Activated CD8-positive, alpha-beta memory T cell treated with anti-CD3 and anti-CD28 coated beads, Interleukin-2, amount 50 U/mL, for 48 hours (primary cell): ENCODE results near the gene TM9SF4.

Source experiments
- DNase-seq: peaks from one replicate; pipeline ENCODE4 v3.0.0-alpha.2; 2020

TM9SF4 gene, protein sequence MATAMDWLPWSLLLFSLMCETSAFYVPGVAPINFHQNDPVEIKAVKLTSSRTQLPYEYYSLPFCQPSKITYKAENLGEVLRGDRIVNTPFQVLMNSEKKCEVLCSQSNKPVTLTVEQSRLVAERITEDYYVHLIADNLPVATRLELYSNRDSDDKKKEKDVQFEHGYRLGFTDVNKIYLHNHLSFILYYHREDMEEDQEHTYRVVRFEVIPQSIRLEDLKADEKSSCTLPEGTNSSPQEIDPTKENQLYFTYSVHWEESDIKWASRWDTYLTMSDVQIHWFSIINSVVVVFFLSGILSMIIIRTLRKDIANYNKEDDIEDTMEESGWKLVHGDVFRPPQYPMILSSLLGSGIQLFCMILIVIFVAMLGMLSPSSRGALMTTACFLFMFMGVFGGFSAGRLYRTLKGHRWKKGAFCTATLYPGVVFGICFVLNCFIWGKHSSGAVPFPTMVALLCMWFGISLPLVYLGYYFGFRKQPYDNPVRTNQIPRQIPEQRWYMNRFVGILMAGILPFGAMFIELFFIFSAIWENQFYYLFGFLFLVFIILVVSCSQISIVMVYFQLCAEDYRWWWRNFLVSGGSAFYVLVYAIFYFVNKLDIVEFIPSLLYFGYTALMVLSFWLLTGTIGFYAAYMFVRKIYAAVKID

DNA sequence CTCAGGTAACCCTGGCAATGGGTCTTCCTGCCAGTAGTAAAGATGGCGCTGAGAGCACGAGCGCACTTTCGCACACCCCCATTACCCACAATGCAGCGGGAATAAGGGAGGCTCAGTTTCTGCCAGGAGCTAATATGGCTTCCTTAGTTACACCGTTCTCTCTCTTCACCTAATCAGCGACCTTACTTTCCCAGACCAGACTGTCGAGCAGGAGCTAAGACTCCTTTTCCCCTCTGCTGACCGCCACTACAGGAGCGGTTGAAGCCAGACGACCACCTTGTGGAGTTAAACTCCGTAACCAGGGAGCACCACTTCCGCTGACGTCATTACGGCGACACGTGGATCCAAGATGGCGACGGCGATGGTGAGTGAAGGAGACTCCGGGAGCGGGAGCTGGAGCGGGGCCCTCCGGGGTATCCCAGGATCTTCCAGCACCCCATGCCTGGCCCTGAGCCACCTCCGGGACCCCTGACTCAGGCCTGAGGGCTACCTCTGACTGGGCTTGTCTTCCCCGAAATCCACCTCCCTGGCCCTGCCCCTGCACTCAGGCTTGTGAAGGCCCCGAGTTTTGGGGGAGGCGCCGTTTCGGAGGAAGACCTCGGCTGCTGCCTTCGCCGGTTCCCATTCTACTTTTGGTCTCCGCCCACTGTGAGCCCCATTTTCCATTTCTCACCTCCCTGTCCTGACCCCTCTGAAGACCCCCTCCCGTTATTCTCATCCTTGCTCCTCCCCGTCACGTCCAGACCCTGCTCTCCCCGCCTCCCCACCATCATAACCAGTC, at the start of gene TM9SF4:
TSS of gene TM9SF4 (plus strand) at position 323 of the 781 bp plus-strand sequence. CDS start at position 350, 27 bp downstream.
- peak; percentile 96 for DNase-seq

DNA sequence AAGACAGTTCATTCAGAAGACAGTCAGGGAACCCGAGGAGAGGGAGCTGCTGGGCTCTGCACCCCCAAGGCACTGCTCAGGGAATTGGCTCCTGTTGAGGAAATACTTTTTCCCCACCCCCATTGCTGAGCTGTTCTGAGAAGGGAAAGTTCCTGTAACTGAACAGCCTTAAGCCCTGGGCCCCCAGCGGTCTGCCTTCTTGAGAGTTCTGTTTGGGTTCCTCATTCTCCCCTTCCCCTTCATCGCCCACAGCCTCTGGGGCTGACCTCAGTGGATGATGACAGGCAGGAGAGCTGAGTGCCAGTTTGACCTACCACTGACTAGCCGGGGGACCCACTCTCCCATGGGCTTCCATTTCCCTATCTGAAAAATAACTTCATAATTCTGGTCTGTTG, 46.7 kb upstream of the TM9SF4 start:
- no peak for DNase-seq

DNA sequence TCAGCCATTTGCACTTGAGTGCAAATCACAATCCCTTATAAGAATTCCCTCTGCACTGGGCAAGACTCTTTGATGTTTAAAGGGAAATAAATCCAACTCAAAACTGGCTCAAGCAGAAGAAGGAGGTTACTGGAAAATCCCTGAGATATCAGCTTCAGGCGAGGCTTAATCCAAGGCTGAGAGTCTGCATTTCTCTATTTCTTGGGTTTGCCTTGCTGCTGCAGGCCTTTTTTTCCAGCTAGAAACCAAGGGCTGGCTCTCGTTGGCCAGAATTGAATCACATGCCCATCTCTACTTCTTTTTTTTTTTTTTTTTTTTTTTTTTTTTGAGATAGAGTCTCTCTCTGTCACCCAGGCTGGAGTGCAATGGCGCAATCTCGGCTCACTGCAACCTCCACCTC, 45.8 kb upstream of the TM9SF4 start:
- DNase-seq, result no peak

DNA sequence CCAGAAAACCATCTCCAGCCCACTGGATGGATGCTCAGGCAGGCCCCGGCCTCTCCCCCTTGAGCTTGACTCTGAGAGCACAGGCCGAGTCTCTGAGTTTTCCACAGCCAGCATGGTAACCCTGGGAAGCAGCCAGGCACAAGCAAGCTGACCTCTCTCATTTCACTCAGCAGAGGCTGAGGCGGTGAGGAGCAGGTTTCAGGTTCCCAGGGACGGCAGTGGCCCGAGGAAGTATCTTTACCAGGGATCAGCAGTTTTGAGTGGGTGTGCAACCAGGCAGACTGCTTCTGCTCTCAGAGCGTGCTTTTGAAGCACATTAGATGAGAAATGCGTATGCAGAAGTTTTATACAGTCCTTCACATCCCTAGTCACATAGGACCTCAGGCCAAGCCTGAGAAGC, 44.8 kb upstream of the TM9SF4 start:
- no peak for DNase-seq

DNA sequence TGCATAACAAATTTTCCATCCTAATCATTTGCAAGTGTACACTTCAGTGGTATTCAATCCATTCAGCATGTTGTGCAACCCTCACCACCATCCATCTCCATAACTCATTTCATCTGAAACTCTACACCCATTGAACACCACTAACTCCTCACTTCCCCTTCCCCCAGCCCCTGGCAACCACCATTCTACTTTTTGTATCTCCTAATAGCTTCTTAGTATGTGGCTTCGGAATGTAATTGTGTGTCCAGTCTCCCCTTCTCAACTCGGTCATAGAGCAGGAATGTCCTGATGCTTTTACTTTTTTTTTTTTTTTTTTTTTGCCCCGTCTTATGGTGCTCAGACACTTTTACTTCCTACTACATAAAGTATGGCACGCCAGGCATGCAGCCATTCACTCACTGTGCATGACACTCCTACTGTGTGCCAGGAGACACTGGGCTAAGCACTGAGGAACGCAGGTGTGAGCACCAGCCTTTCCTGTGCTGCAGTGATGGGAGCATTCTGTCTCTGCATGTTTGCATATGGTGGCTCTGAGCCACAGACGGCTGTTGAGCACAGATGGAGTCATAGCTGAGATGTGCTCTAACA, 42.2 kb upstream of the TM9SF4 start:
- no peak for DNase-seq

DNA sequence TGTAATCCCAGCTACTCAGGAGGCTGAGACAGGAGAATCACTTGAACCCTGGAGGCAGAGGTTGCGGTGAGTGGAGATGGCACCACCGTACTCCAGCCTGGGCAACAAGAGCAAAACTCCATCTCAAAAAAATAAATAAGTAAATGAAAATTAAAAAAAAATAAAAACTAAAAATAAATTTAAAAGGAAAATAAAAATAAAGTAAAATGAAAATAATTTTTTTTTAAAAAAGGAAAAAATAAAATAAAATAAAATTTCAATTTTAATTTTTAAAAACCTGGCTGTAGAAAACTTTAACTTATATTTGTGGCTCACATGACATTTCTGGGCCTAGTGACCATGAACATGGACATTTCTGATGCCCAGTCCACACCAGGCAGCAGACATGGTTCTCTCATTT, 41.3 kb upstream of the TM9SF4 start:
- no peak for DNase-seq

DNA sequence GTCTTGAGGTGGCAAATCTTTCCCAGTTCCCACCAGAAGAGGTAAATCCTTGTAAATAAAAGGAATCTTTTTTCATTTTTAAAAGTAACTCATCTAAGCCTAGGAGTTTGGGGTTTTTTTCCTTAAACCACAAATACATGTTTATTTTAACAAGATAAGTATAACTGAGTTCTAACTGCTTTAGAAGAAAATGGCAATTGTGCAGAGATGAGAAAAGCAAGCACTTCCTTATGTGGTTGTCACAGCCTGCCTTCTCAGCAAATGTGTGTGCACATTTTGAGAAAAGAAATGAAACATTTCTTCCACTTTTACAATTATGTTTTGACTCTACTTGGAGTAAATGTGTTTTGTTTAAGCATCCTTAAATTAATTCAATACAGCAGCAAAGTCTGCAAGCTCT, 39.8 kb upstream of the TM9SF4 start:
- no peak for DNase-seq

DNA sequence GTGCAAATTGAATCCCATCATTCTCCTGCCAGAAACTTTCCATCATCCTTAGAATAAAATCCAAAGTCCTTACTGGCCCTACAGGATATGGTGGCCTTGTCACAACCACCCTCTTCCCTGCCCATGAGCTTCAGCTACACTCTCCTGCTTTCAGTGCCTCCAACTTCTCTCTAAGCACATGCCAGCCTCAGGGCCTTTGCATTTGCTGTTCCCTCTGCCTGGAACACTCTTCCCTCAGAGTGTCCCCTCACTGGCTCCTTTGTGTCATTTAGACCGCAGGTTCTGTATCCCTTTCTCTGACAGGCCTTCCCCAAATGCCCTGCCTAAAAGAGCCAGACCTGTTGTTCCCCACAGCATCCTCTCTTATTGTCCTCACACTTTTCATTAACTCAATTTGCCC, 39.2 kb upstream of the TM9SF4 start:
- DNase-seq, result no peak

DNA sequence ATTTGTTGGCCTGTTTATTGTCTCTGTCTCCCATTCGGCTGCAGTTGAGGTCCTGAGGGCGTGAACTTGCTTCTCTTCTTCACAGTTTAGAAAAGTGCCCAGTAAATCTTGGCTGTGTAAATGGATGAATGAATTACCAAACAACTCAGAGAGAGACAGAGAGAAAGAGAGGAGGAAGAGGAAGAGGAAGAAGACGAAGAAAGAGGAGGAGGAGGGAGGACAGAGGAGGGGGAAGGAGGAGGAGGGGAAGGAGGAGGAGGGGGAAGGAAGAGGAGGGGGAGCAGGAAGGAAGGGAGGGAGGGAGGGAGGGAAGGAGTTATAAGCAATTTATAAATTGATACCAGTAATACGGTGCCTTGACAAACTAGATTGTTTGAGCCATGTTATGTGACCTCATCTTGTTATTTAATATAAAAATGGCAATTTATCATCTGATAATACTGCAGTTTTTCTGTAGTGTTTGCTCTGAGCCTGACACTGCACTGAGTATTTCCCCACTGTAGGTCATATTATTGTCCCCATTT, 38.8 kb upstream of the TM9SF4 start:
- DNase-seq, result no peak

DNA sequence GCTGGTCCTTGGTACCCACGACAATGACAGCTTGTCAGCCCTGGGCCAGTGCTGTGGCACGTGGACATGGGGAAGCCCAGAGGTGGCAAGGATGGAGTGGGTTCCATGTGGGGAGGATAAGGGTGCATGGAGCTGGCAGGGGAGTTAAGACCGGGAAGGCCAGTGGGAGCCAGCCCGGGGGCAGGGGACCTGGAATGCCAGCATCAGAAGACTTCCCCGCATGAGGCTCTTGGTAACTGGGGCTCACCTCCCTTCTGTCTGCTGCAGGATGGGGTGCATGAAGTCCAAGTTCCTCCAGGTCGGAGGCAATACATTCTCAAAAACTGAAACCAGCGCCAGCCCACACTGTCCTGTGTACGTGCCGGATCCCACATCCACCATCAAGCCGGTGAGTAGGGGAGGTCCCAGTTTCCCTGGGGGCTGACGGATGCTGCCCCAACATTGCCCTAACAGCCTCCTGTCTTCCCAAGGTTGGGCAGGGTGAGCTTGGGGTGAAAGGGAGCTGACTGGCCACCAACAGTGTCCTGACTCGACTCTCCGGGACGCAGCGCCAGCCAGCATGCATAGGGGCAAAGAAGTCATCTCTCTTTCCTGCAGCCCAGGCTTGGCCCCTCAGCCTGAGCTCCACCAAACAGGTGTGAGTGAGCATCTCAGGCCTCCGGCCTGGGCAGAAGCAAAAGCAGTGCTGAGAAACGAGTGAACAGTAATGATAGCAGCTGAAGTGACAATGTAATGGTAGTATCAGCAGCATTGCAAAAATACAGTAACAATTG, 37.9 kb upstream of the TM9SF4 start:
- no peak for DNase-seq

DNA sequence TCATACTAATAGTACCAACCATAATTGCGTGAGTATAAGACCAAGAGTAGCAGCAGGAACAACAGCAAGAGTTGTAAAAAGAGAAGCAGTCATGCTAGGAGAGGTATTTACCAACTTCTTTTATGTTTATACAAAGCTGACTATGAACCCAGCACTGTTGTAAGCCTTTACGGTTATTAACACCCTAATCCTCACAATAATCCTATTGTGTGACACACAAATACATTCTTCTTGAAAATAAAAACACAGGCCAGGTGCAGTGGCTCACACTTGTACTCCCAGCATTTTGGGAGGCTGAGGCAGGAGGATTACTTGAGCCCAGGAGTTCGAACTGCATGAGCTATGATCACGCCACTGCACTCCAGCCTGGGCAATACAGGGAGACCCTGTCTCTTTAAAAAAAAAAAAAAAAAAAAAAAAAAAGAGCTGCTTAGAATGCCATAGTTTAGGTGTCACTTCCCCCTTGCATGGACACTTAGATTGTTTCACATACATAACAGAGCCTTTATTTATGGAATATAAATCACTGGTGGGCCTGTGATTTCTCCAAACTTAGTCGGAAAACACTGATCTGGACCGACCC, 37.3 kb upstream of the TM9SF4 start:
- no peak for DNase-seq

DNA sequence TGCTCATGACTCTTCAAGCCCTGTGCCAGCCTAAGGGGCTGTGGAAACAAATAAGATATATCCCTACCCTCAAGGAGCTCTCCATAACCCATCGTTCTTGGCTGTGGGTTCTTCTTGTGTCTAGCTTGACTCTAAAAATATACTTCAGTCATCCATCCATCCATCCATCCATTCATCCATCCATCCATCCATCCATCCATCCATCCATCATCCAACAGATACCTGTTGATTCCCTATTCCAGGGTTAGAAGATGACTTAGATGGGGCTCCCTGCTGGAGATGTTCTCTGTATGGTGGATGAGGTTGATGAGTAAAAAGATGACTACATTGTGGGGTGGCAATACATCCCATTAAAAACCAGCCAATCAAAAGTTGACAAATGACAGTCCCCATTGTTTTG, 34.0 kb upstream of the TM9SF4 start:
- DNase-seq, result no peak

DNA sequence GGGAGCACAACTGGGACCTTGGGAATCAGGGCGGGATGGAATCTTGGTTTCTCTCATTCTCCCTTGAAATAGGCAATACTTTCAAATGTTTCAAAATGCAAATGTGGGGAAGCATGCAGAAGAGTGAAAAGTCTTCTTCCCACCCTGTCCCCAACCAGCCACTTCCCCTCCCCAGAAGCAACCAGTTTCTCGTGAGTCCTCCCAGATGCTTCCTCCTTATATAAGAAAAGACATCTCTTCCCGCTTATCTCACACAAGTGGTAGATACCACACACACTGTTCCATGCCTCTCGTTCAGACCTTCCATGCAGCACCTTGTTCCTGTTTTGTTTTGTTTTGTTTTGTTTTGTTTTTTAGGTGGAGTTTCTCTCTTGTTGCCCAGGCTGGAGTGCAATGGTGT, 32.3 kb upstream of the TM9SF4 start:
- DNase-seq, result no peak

DNA sequence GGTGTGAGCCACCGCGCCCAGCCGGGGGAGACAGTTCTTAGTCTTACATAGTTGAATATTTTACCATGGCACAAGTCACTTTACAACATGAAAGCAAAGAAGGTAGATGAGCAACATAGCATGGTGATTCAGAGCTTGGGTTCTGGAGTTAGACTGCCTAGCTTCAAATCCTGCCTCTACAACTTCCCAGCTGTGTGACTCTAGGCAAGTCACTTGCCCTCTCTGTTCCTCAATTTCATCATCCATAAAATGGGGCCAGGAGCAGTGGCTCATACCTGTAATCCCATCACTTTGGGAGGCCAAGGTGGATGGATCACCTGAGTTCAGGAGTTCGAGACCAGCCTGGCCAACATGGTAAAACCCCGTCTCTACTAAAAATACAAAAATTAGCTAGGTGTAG, 31.2 kb upstream of the TM9SF4 start:
- no peak for DNase-seq

DNA sequence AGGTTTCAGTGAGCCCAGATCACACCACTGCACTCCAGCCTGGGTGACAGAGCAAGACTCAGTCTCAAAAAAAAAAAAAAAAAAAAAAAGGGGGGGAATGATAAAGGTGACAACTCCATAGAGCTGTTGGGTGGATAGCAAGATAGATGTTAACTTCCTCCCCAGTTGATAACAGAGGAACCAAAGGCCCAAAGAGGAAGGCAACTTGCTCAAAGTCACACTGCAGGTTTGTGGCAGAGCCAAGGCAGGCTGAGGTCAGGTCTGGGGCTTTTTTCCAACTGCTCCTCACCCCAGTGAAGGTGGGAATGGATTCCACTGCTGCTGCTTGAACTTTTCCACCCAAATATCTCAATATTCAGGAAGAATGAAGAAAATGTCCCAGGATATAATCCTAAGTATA, 30.7 kb upstream of the TM9SF4 start:
- DNase-seq, result no peak

DNA sequence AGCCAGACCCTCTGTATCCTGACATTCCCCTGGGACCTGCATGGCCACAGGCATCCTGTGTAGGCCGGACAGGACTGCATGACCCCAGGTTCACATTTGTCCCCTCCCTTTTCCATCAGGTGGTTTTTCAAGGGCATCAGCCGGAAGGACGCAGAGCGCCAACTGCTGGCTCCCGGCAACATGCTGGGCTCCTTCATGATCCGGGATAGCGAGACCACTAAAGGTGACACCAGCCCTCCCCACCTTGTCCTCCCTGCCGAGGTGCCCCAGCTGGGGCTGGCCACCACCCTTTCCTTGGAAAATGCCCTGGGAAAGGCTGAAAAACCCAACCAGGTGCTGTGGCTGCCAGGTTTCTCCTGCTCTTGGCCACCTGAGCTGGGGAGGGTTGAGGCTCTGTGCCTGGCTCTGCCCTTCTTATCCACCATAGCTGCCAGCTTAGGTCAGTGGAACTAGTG, 29.8 kb upstream of the TM9SF4 start:
- DNase-seq, result no peak

DNA sequence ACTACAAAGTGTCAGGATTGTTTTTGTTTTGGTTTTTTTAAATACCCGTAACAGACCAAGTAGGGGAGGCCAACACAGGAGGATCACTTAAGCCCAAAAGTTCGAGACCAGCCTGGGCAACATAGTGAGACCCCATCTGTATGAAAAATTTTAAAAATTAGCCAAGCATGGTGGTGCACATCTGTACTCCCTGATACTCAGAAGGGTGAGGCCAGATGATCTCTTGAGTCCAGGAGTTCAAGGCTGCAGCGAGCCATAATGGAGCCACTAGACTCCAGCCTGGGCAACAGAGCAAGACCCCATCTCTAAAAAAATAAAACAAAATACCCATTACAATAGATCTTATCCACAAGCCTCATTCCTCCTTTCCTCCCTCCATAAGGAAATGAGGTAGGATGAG, 28.7 kb upstream of the TM9SF4 start:
- no peak for DNase-seq

DNA sequence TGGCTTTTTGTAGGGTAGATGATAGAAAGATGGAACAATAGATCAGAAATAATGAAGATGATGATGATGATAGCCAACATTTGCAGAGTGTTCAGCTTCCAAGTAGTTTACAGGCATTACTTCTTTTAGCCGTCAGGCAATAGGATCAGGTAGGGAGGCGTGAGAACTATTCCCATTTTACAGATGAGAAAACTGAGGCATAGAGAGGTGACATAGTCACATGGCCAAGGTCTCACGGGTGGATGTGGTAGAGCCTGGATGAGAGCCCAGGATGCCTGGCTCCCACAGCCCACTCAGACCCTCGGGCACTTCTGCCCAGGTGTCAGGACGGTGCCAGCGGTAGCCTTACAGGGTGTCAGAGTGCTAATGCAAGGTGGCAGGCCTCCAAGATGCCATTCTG, 26.0 kb upstream of the TM9SF4 start:
- DNase-seq, result no peak

DNA sequence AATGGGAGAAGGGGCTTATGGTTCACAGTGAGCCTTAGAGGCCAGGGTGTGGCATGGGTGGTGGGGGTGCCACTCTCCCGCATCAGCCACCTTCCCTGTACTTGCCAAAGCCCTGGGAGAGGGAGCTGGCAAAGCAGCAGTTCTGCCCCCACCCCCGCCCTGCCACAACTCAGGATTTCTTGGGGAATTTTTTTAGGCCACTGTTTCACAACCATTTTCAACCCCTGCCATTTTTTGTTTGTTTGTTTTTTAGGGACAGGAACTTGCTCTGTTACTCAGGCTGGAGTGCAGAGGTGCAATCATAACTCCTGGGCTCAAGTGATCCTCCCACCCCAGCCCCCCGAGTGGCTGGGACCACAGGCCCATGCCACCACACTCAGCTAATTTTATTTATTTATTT, 22.4 kb upstream of the TM9SF4 start:
- no peak for DNase-seq

DNA sequence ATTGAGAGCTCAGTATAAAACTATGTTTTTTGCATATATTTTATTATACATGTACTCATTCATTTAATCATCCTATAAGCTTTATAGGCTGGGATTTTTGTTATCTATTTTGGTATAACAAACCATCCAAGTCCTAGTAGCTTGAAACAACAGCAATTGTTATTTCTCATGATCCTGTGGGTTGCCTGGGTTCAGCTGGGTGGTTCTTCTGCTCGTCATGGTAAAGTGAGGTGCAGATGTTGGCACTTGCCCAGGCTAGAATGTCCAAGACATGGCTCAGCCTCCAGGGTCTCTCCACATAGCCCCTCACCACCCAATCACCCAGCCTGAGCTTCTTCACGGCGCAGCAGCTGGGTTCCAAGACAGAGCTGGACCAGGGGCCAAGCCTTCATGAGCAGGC, 20.8 kb upstream of the TM9SF4 start:
- no peak for DNase-seq

DNA sequence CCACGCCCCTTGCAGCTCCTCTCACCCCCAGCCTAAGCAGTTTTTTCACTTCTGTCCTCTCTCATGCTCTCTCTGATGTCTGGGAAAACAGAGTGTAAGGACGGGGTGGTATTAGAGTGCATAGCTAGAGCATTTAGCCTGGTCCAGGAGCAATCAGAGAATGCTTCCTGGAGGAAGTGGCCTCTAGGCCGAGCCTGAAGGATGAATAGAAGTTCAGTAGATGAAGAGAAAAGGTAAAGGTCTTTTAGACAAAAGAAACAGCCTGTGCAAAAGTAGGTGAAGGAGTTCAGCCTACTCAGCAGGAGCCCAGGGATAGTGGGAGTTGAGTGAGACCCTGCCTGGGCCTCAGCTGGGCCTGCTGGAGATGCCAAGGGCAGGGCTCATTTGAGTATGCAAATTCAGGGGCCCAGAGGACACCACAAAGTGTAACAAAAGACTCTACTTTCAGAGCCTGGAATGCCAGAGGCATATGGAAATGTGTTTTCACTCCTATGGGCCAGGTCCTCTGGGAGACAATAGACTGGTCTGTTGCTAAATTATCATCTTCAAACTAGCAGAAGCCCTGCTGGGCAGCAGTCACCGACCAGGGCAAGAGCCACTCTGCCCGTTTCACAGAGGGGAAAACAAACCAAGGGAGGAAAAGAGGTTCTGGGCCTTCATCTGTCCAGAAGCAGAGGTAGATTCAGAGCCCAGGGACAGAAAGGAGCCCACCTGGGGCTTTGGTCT, 19.7 kb upstream of the TM9SF4 start:
- no peak for DNase-seq
